ENCODE data around the gene SYT2. TPM values are rescaled to one million over a fixed set of nuclear protein-coding genes. Genes with fewer than 3 reads are reported as not detected.
"Not testable (repeated sequence)": the region's sequence is repeated elsewhere in the genome, so short reads cannot be mapped to it uniquely, and the experiment has no call there.

The SYT2 gene
- total RNA-seq, 1 experiment from 2014 or later, result 0.02 TPM

DNA sequence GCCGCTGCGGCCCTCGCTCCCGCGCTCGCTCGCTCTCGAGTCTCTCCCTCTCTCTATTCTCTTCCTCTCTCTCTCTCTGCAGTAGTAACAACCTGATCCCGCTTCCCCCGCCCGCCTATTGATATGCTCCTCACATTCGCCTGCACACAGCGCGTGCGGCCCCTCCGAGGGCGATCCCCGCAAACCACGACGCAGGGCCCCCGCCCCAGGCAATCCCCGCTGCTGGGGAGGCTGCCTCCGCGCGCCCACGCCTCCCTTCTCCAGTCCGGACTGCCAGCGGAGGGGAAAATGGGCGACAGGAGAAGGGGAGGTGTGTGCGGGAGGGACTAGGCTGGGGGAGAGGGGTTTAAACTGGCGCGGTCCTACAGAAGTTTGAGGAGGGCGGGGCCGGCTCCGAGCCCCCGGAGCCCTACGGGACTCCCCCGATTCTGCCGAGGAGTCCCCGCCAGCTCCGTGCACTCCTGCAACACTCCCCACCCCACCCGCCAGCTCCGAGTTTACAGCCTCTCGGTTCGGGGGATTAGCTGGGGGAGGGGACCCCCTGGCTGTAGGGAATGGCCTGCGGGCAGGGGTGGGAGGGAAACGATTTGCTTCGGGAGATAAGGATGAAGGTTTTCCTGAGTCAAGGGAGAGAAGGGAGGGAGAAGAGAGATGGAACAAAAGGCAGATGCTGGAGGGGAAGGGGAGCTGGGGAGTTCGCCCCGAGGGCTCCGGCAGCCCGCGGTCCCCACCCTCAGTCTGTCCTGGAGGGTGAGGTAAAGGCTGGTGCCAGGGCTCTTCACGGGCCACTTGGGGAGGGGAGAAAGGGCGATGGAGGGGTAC is 66.6 kb downstream of the SYT2 start:
- DNase-seq (ENCODE audit: low read depth), result no peak

DNA sequence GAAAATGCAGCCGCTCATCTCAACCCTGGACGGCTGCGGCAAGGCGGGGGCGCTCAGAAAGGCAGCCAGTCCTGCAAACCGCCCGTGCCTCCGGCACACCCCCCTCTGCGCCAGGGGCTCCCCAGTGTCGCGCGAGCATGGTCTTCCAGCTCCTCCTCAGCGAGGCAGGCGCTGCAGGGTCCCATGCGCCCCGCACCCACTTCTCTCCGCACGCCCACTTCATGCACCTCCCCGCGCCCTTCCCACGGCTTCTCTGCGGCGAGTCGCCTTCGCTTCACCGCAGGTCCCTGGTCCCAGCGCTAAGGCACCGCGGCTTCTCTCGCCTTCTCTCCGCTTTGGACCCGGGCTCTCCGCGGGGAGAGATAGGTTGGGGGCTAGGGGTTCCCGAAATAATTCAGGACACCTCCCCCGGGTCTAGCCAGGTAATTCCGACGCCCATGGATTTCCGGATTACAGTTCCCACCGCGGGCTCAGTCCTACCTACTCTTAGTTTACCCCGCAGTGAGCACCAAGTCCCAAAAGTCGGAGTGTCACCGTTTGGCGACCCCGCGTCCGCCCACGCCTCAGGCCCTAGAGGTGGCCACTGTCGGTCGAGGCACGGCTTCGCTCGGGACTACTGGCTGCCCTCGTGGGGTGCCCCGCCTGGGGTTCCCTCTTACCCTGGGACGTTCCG is 67.5 kb downstream of the SYT2 start:
- DNase-seq (ENCODE audit: low read depth), result no peak

DNA sequence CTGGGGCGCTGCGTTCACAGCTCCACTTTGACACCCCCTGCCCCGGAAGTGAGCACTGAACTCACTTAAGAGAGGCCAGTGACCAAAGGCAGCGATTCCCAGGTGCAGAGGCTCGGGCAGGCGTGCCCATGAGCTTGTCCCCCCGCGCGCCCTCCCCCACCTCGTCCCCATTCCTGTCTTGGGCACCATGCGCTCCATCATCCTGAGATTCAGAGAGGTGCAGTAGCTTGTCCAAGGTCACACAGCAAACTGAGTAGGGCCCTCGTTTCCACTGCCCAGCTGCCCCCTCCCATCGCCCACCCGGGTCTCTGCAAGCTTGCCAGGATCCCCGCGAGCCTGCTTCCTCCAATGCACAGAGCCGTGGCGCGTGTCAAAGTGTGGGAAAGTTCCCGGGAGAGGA is 68.0 kb downstream of the SYT2 start:
- DNase-seq (ENCODE audit: low read depth), result no peak

DNA sequence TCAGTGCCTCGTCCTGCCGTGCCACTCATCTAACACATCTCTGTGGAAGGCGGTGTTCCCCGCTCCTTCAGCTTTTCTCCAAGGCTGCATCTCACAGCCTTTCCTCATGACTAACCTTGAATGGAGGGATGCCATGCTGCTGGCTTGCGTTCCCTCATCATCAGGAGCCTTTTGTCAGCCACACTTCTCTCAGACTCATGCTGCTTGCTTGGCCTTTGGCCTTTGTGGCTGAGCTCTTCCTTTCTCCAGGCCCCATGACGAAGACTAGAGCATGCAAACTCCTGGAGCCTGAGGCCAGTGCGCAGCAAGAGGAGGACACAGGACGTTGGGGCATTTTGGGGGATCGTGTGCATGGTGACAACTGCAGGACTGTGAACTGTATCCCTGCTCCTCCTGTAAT is 70.8 kb downstream of the SYT2 start:
- DNase-seq (ENCODE audit: low read depth), result peak; percentile 78

DNA sequence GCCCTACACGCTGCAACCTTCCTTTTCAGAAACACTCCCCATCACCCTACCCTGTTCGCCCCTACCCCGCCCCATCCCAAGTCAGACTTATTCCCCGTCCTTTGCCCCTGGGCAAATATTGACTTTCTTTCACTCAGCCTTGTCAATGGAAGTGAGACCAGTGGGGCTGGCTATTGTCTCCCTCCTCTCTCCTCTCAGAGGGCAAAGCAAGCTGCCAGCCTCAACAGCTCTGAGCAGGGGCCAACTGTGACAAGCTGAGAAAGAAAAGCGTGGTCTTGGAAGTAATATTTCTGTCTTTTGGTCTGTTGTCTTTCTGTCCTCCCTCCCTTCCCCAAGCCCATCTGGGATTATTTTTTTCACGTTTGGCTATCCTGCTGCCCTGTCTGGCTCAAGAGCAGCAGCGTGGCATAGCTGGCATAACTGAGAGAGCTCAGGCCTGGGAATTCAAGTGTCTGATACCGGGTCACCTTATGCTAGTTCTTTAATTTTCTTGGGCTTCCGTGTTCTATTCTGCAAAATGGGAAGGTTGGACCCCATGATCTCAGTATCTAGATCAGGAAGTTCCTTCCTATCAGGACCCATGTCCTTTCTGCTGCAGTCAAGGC is 71.5 kb downstream of the SYT2 start:
- DNase-seq (ENCODE audit: low read depth), result not testable (repeated sequence)

DNA sequence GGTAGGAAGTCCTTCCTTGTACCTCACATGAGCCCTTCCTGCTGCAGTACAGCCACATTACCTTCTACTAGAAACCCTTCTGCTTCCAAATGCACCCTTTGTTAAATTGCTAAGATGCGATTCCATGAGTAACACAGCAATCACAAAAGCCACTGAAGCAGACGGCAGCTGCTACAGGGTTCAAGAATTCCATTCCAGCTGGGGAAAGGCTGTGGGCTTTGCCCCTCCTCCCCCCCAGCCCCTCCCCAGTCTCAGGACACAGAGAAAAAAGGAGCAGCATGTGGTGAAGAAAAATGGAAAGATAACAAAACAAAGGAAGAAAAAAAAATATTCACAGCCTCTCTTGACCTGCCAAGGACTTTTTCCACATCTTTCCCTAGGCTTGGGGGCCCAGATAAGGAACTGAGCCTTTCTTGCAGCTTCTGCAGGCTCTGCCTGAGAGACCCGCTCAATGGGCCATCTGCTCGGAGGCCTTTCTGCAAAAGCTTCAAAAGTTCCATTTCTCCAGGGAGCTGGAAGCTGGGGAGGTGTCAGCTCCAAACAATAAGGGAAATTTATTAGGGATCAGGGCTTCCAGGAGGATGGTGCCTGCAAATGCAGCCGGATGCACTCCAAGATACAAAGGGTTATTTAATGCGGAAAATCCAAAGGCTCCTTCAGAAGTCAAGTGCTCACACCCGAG is 72.1 kb downstream of the SYT2 start:
- no peak for DNase-seq (ENCODE audit: low read depth)

DNA sequence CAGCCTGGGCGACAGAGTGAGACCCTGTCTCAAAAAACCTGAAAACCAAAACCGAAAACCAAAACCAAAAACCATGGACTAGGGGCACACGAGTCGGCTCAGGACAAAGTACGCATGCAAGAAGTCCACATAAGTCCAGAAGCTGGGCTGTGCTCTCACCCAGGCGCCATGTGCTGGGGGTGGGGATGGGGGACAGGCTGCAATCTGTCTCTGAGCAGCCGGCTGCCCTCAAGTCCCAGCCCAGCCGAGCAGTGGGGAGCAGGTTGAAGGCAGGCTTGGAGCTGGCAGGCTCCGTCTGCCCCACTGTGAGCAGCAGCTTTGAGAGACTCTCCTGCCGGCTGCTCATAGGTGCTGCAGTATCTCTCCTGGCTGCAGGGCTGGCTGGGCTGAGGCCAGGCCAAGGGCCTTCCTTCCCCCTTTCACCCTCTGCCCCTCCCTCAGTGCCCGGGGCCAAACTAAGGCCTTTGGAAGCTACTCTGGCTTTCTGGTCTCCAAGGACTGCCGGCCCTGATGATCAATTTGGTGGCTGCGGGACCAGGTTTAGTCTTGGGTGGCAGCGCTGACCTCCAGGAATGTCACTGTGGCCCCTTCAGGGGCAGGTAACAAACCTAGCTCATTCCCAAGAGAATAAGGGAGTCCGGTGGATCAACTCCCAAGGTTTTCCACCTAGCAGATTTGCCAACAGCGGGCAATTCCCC is 72.8 kb downstream of the SYT2 start:
- not testable (repeated sequence) for DNase-seq (ENCODE audit: low read depth)

DNA sequence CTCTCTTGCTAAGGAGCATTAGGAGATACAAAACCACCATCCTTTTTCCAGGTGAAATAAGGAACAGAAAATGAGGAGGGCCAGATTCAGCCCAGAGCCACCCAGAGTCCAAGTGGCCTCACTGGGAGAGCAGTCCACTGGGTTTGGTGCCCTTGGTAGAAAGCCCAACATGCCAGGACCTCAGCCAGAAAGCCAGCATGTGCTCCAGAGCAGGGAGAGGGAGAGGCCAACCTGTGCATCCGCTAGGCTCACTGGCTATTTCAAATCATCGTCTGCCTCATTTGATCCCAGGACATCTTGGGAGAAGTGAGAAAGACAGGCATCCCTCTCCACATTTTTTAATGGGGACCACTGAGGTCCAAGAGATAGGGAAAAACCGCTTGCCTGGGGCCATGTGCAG is 74.1 kb downstream of the SYT2 start:
- DNase-seq (ENCODE audit: low read depth), result not testable (repeated sequence)

DNA sequence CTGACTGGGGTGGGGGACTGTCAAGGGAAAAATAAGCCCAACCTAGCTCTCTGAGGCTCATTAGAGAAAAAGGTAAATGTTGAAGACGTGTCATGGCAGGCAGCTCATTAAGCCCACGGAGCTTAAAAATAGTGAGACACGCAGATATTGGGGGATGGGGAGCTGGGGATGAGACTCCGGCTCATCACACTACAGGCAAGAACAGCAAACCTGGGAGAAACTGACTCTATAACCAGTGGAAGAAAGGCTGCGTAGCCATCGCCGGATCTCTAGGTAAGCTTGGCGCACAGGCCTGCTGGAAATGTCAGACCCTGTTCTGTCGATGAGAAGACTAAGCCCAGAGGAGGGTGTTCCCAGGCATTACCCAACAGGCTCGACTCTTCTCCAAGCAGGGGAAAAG is 78.0 kb downstream of the SYT2 start:
- no peak for DNase-seq (ENCODE audit: low read depth)

DNA sequence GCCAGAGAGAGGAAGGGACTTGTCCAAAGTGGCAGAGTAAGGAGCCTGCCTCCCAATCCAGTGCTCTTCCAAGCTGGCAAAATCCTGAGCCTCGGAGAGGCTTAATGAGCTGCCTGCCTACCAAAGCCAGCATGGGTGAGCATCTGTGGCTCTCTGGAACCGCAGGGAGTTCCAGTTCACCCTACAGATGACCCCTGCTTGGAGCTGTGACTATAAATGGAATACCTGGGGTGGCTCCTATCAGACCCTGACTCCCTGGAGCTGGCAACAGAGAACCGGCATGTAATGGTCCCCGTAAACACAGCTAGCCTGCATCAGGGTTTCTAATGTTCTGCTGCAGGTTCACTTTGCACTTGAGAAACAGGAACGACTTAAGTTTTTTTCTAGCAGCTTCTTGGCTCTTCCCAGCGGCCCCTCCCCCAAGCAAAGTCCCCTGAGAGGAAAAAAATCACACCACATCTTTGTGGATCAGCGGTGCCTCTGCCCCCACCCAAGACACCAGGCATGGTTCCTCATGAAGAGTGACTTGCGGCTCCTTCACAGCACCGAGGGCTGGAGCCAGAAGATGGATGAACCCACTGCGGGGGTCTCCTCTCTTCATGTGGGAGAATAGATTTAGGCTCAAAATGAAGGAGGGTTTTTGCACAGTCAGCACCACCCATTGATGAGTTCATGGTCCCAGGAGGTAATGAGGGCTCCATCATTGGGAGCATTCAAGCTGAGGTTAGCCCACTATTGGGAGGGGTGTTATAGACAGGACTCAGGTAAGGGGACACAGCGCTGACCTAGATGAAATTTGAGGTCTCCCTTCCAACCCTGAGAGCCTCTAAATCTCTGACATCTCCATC is 79.0 kb downstream of the SYT2 start:
- no peak for DNase-seq (ENCODE audit: low read depth)

DNA sequence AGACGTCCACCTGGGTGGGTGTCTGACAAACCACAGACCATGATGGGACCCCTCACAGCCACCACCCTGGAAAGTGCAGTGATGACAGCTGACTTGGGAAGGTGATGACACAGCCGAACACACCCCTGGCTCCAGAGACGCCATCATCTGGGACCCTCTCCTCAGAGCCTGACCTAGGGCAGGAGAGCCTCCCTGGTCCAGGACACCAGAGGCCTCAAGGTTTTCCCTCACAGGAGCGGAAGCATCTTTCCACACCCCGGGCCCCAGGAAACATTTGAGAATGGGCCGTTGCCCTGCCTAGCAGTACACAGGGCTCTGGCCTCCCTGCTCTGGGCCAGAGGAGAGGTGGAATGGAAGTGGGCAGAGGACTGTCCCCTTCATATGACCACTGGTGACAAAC is 79.7 kb downstream of the SYT2 start:
- DNase-seq (ENCODE audit: low read depth), result no peak

DNA sequence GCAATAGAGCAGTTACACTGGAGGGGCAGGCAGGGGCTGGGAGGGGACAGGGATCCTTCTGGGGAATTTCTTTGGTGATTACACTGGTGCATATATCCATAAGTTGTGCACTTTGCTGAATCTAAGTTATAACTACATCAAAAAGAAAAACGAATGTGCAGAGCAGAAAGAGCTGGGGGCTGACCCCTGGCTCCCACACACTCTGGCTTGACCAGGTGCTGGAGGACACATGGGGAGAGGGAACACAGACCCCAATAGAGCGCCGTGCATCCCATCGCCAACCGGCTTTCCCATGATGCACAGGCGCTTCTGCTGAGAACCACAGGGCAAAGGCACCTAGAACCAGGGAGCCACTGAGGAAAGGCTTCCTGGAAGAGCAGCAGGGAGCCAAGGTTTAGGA is 80.2 kb downstream of the SYT2 start:
- not testable (repeated sequence) for DNase-seq (ENCODE audit: low read depth)

DNA sequence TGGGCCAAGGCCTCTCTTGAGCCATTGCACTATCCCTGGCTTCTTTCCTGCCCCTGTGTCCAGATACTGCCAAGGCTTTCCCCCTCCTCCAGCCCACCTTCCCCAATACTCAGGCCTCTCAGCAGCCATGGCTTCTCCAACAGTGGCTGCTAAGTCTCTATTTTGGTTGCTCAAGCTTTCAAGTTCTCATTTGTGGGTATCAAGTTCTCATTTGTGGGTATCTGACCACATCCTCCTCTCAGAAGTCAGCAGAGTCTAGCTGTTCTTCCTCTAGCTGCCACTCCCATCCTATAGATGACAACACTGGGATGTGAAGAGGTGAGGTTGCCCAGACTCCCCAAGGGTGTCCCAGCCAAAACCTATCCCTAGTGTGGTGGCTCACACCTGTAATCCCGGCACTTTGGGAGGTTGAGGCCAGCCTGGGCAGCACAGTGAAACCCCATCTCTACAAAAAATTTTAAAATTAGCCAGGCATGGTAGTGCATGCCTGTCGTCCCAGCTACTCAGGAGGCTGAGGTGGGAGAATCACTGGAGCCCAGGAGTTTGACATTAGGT is 80.9 kb downstream of the SYT2 start:
- DNase-seq (ENCODE audit: low read depth), result not testable (repeated sequence)

DNA sequence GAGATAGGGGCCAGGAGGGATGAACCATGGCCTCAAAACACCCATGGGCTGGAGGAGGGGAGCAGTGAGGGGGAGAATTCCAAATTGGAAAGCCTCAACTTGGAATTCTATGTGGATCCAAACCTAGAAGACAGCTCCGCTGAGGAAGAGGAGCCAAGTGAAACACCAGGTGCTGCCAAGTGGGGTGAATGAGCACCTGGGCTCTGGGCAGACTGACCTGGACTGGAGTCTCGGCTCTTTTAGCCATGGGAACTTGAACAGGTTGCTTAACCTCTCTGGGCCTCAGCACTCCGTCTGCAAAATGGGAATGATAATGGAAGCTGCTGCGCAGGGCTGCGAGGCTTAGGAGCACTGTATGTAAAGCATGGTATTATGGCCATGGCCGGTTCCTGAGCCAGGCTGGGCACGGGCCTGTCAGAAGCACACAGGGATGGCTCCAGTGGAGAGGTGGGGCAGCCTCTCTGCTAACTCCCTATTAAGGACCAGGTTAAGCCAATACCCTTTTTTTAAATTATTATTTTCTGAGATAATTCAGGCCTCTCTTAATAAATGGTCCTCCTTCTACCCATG is 81.5 kb downstream of the SYT2 start:
- no peak for DNase-seq (ENCODE audit: low read depth)

DNA sequence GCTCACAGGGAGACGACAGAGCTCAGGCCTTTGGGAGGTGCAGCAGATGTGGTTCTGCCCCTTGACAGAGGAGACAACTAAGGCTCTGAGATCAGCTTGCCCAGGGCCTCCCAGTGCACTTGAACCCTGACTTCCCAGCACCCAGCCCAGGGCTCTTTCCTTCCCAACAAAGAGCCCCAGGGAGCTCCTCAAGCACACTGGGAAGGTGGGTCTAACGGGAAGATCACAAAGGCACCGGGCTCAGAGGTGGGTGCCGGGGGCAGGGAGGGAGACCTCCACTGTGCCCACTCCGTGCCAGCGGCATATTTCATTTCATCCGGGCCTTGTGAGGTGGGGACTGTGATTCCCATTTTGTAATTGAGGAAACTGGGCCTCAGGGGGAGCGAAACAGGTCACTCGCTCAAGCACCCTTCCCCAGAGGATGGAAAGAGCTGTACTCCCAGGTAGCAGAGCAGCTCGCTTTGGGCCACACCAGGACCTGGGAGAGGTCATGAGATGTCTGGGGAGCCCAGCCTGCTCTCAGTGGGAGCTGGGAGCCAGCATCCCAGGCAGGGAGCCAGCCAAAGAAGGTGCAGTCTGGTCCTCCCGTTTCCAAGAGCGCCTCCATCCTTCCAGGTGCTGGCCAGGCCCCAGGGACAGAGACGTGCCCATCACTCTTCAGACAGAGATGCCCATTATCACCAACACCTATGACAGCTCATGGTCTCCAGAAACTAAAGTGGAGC is 82.3 kb downstream of the SYT2 start:
- DNase-seq (ENCODE audit: low read depth), result no peak

DNA sequence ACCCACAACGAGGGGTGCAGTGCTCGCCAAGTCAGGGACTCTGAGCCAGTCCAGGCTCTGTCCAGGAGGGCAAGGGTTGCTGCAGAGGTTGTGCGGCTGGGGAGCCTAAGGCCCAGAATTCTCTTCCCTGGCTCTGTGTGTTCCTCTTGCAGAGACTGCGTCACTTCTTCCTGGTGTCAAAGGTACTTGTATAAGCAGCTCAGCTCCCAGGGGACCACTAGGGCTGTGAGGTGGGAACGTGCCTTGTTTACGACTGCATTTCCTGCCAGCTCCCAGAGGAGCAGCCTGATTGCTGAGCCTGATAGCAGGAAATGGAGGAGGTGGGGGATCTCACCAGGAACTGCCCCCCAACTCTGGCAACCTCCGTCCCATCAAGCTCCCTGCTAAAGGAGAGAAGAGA is 83.2 kb downstream of the SYT2 start:
- not testable (repeated sequence) for DNase-seq (ENCODE audit: low read depth)

DNA sequence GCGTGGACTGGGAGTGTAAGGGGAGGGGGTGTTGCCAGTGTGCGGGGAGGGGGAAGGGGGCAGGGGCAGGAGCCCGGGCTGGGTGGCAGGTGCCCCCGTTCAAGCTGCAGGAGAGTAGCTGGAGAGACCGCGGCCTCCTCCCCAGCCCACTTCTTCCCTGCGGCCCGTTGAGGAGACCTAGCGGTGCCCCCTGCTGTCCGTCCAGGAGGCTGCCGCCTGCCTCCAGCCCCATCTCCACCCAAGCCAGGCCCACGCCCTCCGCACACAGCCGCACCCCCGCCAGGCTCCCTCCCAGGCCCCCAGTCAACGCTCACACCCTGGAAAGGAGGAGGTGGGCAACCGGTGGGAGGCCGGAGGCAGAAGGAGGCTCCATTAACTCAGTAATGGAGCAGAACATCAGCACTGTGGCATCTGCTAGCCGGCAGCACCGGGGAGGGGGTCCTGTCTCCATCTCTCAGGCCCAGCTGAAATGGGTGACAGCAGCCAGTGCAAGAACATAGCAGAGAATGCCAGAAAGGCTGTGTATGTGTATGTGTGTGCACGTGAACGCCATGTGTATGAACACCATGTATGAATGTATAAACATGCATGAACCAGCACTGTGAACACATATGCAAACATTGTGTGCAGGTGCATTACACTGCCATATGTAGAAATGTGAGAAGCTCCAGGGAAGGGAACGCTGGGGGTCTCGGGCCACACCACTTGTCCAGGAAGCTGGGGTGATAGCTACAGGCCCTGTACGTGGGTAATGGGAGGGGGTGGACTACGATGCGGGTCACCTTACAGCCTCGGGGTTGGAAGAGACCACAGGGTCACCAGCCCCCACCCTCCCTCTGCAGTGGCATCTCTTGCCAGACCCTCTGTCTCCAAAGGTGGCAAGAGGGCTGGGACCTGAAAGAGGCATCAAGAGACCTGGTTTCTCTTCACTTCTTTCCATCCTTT is 84.6 kb downstream of the SYT2 start:
- peak; percentile 73 for DNase-seq (ENCODE audit: low read depth)

DNA sequence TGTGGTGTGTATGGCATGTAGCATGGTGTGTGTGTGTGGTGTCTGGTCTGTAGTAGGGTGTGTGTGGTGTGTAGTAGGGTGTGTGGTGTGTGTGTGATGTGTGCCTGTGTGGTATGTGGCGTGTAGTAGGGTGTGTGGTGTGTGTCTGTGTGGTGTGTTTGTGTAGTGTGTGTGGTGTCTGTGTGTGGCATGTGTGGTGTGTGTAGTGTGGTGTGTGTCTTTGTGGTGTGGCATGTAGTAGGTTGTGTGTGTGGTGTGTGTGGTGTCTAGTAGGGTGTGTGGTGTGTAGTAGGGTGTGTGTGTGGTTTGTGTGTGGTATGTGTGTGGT is 85.5 kb downstream of the SYT2 start:
- no peak for DNase-seq (ENCODE audit: low read depth)

Data from HT1080 (cell line).